Stimulated activated CD4-positive, alpha-beta T cell treated with anti-CD3 and anti-CD28 coated beads, Interleukin-2, amount 100 ng/mL, for 4 hours (primary cell): ENCODE results near the gene STMN3.
"Not testable (repeated sequence)": the region's sequence is repeated elsewhere in the genome, so short reads cannot be mapped to it uniquely, and the experiment has no call there.

Experiments used
- DNase-seq: peaks from one replicate; pipeline ENCODE4 v3.0.0-alpha.2; 2020; ENCODE audit warnings: low read depth

Gene STMN3

DNA sequence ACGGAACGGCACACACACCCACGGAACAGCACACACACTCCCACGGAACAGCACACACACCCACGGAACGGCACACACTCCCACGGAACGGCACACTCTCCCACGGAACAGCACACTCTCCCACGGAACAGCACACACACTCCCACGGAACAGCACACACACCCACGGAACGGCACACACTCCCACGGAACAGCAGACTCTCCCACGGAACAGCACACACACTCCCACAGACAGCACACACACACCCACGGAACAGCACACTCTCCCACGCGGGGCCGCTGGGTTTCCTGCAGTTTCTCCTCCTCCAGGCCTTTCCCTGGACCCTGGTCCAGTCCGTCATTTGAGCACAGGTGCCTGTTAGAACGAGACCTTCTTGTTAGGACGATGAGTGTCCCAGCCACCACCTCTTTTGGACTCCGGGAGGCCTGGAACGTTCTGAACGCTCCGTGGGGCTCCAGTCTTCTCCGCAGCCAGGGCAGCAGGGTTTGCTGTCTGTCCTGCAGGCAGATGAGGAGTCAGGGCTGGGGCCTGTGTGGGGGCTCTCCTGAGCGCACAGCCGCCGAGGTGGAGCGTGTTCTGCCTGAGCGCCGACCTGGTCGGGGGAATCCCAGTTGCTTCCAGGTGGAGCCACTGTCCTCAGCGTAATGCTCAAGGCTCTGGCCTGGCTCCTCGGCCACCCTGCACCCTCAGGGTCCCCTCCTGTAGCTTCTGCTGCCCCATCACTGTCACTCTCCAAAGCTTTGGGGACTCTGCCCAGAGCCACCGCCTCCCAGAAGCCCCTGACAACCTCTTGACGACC, 25.6 kb upstream of the STMN3 start:
- no peak for DNase-seq

DNA sequence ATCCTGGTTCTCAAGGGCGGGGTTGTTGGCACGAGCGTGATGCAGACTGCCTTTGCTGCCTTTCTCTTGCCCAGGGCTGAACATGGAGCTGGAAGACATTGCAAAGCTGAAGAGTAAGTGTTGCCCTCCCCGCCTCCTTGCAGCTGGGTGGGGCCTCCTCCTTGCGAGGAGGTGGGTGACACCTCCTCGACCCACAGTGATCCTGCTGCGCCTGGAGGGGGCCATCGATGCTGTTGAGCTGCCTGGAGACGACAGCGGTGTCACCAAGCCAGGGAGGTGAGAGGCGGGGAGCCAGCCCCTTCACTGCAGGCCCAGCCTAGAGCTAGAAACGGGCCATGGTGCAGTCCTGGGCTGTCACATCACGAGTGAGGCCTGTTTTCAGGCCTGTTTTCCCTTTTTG, 24.8 kb upstream of the STMN3 start:
- DNase-seq, result no peak

DNA sequence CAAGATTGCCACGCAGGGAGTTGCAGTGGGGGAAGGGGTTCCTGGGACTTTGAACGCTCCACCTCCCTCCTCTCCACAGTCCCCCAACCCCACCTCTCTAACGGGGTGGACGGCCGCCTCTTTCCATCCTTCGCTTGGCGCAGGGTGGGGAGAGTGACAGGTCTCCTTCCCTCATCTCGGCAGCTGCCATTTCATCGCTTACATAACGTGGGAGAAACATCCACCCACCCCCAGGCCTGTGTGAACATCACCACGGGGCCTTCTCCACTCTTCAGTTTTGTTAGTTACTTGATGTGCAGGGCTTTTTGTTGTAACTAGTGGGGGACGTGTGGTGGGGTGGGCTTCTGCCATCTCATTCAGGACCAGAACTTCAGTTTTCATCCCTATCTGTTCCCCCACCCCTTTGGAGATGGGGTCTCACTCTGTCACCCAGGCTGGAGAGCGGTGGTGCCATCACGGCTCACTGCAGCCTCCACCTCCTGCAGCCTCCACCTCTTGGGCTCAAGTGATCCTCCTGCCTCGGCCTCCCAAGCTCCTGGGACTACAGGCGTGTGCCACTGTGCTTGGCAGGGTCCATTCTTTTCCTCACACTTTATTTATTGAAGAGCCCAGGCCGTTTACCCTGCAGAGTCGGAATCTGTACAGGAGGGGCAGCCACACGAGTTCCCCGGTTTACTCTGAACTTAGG, 22.6 kb upstream of the STMN3 start:
- DNase-seq, result no peak

DNA sequence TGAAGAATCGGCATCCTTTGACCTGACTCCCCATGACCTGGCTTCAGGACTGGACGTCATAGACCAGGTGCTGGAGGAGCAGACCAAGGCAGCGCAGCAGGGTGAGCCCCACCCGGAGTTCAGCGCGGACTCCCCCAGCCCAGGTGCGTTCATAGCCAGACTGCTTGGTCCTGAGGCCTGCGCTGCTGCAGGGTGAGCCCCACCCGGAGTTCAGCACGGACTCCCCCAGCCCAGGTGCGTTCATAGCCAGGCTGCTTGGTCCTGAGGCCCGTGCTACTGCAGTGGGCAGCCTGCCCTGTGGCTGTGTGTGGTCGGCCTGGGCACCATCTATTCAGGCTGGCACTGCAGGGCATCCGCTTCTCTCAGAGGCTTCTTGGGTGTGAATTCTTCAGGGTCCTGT, 20.7 kb upstream of the STMN3 start:
- DNase-seq, result no peak

DNA sequence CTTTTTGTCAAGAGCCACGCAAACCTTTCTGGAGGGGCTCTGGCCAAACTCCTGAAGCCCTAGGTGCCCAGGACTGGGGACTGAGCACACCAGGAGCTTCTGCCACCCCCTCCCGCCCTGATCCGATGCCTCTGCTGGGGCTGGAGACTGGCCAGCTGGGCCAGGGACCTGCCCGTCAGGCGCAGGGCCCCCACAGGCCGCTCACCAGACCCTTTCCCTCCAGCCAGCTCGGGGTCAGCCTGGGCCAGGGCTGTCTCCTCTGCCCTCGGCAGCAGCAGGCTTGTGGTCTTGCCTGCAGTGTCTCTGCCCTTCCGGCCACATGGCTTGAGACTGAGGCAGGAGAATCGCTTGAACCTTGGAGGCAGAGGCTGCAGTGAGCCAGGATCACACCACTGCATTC, 19.4 kb upstream of the STMN3 start:
- no peak for DNase-seq

DNA sequence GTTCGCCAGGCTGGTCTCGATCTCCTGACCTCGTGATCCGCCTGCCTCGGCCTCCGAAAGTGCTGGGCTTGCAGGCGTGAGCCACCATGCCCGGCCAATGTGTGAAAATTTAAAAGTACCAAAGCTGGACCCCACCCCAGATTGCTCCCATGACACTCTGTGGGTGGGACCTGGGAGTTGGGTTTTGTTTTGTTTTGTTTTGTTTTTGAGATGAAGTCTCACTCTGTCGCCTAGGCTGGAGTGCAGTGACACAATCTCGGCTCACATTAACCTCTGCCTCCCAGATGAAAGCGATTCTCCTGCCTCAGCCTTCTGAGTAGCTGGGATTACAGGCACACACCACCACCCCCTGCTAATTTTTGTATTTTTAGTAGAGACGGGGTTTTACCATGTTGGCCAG, 18.5 kb upstream of the STMN3 start:
- not testable (repeated sequence) for DNase-seq

DNA sequence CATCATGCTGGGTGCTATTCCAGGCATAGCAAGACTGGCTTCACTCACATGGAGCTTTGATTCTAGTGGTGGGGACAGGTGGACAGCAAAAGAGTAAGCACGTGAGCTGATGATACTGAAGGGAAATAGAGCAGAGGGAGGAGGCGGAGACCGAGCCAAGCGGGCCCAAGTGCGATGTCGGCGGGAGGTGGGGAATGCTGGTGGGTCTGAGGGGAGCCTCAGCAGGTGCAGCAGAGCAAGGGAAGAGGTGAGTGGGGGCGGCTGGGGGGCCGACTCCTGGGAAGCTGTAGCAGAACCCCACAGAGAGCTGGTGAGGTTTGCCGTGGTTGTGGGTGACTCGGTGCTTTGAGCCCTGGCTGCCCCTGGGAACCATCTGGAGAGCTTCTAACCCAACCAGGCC, 15.1 kb upstream of the STMN3 start:
- DNase-seq, result no peak

DNA sequence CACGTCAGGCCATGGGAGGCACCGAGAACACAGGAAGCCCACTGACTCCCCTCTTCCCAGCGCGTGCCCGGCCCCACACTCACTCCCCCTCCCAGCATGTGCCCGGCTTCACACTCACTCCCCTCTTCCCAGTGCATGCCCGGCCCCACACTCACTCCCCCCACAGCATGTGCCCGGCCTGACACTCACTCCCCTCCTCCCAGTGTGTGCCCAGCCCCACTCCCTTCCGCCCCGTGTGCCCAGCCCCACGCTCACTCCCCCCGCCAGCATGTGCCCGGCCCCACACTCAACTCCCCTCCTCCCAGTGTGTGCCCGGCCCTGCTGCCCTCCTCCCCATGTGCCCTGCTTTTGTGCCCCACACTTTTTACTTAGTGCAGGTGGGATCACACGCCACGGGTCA, 14.6 kb upstream of the STMN3 start:
- DNase-seq, result no peak

DNA sequence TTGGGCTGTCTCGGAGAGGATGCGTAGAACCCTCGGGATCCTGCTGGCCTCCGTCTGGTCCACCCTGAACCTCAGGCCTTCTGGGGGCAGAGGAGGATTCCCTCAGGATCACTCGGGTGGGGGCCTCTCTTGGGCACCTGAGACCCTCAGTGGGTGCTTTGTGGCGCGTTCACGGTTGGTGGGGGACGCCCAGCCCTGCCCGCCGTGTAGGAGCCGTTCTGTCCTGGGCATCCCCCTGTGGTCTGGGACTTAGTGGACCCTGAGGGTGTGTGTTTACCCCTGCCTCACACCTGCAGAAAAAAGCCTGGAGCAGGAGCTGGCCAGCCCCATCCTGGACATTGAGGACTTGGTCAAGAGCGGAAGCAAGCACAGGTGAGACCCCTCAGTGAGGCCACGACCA, 12.5 kb upstream of the STMN3 start:
- DNase-seq, result no peak

DNA sequence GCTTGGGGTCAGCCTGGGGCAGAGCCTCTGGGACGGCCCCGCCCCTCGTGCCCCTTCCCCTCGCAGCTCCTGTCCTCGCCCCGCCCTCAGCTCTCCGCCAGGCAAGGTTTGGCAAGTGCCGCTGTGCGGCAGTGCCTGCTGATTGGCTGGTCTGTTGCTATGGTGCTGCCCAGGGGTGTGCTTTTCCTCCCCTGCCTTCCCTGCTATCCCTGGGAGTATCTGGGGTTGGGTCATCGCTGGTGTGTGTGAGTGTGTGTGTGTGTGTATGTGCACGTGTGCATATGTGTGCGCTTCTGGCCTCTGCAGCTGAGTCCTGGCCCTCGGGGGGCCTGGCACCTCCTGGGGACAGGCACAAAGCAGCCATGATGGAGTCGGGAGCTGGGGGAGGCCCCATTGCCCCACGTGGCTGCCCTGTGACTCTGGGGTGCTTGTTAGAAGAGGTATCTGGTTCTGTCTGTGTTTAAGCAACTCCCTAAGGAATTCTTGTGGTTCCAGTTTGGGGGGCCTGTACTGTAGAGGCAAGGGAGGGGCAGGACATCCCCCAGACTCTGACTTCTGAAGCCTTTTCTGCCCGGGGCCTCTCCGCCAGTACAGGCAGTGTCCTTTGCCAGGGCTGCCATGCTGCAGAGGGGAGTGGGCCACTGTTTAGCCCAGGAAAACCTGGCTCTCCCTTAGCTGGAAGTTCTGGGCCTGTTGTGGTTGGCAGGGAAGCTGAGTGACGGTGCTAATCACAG, 11.8 kb upstream of the STMN3 start:
- no peak for DNase-seq

DNA sequence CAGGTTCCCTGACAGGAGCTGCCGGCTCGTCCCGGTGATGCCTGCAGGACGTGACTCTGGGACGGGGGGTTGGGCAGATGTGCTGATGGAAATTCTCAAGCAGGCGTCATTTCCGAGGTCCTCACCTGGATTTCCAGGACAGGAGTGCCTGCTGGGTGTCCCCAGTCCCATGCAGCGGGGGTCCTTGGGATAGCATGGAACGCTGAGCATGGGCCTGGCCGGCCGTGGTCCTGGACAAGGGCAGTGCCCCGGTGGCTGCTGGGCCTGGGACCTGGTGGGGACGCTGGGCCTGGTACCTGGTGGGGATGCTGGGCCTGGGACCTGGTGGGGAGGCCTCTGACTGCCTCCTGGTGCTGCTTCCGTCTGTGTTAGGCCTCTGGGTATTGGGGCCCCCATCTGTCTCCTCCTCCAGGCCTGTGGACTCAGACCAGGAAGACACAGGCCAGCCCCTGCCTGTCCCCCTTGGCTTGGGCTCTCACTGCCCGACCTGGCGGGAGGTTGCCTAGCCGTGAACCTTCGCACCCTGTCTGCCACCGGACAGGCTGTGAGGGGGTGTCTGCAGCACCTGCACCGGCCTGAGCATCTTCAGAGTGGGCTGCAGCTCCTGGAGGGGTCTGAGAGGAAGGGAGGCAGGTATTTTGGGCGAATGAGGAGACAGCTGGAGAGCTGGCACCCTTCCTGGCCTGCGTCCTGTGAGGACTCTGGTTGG, 11.1 kb upstream of the STMN3 start:
- DNase-seq, result no peak

DNA sequence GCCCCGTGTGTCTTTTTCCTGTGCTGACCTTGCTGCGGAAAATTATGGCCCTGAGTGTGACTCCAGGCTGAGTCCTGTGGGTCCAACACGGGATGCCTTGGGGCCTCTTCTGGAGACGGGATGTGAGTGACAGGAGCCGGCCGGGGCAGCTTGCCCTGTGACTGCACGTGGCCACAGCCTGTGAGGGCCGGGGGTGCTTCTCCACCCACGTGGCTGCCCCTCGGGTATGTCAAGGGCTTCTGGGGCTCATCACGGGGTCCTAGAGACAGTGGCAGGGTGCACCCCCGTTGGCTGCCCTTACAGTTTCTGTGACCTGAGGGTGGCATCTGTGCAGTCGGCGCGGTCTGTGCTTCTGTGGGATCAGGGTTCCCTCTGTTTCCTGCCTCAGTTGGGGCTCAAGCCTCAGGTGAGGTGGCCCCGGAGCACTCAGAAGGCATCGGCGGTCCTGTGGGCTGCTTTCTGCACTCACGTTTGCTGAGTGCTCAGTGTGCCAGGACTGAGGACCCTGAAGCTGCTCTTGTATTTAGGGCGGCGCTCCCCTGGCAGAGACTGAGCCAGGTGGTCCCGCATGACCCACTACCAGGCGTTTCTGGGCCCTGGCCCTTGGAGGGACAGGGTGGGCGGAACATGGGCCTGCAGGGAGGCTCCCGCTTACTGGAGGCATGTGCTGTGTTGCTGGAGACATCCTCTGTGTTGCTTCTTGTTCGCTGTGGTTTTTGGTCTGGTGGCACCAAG, 10.3 kb upstream of the STMN3 start:
- DNase-seq, result no peak

DNA sequence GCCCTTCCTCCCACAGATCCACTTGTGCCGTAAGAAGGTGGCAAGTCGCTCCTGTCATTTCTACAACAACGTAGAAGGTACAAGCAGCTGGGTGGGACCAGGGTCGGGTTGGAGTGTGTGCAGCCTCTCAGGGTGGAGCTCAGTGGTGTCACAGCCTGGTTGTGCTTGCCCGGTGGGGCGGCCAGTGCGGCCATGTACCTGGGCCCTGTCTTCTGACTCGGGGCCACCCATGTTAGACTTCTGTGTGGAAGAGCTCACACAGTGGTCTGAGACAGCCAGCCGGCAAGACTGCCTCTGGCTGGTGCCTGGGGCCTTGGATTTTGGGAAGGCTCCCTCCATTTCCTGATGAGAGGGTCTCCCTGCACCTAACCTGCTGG, 9.6 kb upstream of the STMN3 start:
- DNase-seq, result no peak

DNA sequence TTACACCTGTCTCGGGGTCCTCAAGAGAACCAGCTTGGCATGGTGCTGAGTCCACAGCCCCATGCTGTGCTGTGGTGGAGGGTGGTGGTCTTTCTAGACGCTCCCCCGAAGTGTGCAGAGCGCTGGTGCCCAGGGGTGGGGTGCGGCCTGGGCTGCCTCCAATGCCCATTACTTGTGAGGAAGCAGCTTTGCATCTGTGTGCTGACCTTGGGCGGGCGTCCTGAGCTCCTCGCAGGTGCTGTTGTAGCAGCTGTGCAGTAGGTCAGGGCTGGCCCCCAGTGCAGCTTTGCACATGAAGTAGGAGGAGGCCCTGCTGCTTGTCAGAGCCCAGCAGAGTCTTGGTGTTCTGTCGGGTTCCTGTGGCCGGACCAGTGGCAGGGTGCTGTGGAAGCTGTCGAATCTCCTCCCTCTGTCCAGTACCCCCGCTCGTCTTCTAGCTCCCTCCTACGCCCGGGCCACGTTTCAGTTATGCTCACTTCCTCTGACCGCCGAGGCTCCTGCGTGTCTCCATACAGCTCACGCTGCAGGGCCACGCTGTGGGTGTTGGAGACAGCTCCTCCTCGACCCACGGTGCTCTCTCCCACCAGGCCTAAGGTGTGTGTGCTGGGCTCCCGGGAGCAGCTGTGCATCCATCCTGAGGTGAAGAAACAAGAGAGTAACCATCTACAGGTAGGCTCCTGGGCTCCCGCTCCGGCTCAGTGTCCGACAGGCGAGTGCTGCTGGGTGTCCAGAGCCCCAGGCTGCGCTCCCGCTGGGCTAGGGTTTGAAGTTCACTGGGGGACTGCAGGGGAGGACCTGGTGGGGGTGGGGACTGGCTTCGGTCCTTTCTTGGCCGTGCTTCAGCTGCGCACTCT, 9.0 kb upstream of the STMN3 start:
- no peak for DNase-seq

DNA sequence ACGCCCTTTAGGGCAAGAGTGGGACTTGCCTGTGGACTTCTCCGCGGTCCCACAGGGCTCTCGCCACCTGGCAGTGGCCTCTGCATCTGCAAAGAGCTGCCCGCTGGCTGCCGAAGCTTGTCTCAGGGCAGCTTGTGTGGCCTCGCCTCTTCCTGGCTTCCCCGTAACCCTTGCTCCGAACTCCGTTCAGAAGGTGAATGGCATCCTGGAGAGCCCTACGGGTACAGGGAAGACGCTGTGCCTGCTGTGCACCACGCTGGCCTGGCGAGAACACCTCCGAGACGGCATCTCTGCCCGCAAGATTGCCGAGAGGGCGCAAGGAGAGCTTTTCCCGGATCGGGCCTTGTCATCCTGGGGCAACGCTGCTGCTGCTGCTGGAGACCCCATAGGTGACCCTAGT, 7.9 kb upstream of the STMN3 start:
- no peak for DNase-seq

DNA sequence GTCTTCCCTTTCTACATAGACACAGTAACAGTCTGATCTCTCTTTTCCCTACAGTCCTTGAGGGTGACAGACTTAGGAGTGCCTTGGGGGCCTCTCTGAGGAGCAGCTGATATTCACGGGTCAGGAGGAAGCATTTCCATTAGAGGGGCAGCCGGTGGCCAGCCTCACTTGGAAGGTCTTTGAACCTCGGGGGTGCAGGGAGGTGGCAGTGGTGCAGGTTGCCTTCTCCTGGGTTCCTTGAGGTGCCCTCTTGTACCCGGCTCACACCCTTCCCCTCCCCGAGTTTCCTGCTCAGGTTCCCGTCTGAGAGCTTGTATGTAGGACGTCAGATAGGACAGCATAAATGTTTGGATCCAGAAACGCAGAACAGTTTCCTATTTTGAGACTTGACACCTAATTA, 7.4 kb upstream of the STMN3 start:
- no peak for DNase-seq

DNA sequence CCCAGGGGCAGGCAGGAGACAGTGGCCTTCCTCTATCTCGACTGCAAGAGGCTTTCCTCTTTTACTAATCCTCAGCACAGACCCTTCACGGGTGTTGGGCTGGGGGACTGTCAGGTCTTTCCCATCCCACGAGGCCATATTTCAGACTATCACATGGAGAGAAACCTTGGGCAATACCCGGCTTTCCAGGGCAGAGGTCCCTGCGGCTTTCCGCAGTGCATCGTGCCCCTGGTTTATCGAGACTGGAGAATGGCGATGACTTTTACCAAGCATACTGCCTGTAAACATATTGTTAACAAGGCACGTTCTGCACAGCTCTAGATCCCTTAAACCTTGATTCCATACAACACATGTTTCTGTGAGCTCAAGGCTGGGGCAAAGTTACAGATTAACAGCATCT, 7.0 kb upstream of the STMN3 start:
- not testable (repeated sequence) for DNase-seq

DNA sequence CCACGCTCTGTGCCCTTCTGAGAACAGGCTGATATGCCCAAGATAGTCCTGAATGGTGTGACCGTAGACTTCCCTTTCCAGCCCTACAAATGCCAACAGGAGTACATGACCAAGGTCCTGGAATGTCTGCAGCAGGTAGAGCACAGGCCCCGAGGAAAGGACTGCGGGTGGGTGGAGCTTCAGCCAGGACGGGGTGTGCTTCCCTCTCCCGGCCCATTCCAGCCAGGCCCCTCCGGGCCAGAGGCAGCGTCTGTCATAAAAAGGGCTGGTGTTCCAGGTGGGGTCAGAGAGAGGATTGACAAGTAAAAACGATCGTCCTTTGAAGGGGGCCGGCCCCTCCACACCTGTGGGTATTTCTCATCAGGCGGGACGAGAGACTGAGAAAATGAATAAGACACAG, 6.1 kb upstream of the STMN3 start:
- no peak for DNase-seq

DNA sequence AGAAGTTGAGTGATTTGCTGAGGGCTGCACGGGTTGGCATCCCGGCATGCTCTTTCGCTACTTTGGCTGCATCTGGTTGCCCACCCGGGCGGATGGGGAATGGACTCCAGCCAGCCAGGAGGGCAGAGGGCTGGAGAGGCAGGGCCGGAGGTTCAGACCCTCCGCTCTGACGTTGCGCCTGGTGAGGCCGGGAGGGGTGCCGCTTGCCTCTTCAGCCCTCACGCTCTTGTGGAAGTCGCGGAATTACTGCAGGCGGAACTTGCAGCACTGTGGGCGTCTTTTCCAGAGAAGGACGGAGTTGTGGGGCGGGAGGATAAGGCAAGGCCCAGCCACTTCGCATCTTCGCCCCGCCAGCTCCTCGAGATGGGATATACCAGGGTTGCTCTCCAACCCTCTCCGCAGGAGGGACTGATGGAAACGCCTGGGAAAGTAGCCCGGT, 5.5 kb upstream of the STMN3 start:
- no peak for DNase-seq

DNA sequence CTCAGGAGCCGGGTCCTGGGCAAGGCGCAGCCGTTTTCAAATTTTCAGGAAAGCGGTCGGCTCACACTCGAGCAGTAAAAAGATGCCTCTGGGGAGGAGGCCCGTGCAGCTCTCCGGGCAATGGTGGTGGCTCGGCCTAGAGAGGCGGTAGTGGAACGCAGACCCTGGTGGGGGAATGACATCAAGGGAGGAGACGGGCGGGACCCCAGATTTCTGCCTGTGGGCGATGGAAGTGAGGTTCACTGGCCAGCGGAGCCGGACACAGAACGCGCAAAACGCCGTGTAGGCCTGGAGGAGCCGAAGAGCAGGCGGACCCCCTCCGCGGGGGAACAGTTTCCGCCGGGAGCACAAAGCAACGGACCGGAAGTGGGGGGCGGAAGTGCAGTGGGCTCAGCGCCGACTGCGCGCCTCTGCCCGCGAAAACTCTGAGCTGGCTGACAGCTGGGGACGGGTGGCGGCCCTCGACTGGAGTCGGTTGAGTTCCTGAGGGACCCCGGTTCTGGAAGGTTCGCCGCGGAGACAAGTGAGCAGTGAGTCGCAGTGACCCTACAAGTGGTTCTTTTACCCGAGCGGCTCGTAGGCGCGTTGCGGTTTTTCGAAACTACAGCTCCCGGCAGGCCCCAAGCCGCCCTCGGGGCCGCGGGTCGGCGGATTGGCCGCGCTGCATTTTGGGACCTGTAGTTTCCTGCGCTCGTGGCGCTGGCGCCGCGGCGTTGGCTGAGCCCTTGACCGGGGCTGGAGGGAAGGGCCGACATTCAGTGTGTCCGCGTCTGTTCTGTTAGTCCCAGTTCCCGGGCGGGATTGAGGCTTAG, 4.9 kb upstream of the STMN3 start, which contains the start of gene RTEL1:
Gene RTEL1 (plus strand): TSS at position 376 of the 812 bp plus-strand sequence. CDS start 1,091 bp downstream, outside the sequence.
- peak; percentile 81 for DNase-seq
